HG02678 (cell line): ENCODE data around the gene HOXB13.
"Not testable (repeated sequence)": the region's sequence is repeated elsewhere in the genome, so short reads cannot be mapped to it uniquely, and the experiment has no call there.

ENCODE experiments used
- ATAC-seq: cut with Tn5 transposase; IDR thresholded peaks from one replicate; pipeline ENCODE4 v1.9.1; 2021; ENCODE audit warnings: mild to moderate bottlenecking, moderate library complexity; ENCODE audit not compliant: unreplicated experiment

Gene HOXB13

DNA sequence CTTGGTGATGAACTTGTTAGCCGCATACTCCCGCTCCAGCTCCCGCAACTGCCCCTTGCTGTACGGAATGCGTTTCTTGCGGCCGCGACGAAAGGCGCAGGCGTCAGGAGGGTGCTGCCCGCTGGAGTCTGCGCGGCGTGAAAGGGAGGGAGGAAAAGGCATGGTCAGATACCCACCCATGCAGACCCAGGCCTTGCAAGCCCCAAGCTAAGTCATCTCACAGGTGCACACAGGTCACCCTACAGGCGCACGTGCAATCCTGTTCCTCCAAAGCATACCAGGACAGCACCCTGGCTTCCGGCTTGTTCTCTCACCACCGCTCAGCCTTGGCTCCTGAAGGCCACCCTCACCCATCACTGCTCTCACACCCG lies 1.6 kb downstream of the HOXB13 start:
- no peak for ATAC-seq

- no peak for ATAC-seq
Observed at GRCh38 chr17:48726114-48726915, 2.2 kb downstream of the HOXB13 start.

- no peak for ATAC-seq
Observed at GRCh38 chr17:48725288-48726064, 3.1 kb downstream of the HOXB13 start.

GRCh38 chr17:48725004-48725287 lies 3.6 kb downstream of the HOXB13 start:
- no peak for ATAC-seq

DNA sequence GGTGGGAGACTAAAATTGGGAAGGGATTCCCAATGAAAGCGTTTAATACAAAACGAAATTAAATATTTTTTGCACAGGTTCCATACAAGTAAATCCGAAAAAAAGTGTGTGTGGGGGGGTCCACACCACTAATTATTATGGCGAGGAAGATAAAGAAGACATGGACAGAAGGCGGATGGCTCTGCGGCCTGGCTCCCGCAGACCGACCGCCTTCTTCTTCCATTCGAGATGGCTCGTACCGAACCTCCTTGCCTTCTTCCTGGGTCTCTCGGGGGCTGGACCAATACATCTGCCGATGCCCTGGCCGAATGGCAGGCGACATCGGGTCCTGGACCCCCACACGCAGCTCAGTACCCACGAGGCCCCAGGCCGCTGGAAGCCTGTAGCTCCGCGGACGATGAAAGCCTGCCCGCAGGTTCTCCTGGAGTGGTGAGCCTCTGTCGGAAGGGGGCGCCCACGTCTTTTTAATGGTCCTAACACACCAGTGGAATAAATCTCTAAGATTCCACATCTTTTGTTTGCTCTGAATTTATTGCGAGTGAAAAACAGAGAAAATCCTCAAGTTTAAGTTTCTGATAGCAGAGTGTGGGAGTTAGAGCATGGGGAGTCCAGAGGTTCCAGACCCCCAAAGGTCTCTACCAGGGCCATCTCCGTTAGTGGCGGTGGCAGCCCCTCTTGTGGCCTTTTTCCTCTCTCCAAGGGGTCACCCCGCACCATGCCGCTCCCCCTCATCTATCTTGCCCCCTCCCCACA lies 4.1 kb downstream of the HOXB13 start:
- no peak for ATAC-seq

GRCh38 chr17:48723423-48724250 lies 4.9 kb downstream of the HOXB13 start:
- no peak for ATAC-seq

GRCh38 chr17:48722915-48723422 lies 5.6 kb downstream of the HOXB13 start, which contains the start of gene PRAC2:
Gene PRAC2, plus strand, starts transcription at chr17:48723185. Its CDS starts 1,226 bp downstream, at chr17:48724411.
- no peak for ATAC-seq

DNA sequence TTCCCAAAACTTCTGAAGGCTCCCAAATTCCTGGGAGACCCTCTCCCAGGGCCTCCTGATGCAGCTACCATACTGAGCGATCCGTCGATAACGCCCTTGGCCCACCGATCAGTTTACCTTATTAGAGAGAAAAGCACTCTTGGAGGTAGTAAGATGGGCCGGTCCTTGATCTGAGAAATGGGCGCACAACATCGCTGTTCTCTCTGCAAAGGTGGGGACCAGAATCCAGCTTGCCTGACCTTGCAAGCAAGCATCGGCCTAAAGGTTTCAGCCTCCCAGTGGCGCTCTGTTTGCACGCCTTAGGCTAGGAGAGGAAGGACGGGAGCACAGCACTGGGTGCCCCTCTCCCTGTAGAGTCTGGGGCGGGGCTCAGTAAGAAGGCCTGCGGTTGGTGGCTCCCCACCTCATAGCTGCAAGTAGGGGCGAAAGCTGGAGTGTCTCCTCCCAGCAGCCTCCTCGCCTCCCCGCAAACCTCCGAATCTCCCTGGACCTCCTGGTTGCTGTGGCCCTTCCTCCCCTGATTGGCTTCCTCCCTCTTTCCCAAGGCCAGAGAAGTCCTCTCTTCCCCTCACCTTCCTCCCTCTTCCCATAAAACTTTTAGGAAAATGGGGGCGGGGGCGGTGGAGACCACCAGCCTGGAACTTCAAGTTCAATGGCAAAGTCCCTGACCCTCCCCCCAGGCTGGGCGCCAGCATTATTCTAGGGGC lies 6.2 kb downstream of the HOXB13 start, which contains the start of gene PRAC1:
PRAC1 (minus strand) TSS at position 318 of the 707 bp plus-strand sequence; CDS start at position 192, 126 bp downstream.
- no peak for ATAC-seq

GRCh38 chr17:48721009-48721402 lies 7.5 kb downstream of the HOXB13 start:
- ATAC-seq, result no peak

DNA sequence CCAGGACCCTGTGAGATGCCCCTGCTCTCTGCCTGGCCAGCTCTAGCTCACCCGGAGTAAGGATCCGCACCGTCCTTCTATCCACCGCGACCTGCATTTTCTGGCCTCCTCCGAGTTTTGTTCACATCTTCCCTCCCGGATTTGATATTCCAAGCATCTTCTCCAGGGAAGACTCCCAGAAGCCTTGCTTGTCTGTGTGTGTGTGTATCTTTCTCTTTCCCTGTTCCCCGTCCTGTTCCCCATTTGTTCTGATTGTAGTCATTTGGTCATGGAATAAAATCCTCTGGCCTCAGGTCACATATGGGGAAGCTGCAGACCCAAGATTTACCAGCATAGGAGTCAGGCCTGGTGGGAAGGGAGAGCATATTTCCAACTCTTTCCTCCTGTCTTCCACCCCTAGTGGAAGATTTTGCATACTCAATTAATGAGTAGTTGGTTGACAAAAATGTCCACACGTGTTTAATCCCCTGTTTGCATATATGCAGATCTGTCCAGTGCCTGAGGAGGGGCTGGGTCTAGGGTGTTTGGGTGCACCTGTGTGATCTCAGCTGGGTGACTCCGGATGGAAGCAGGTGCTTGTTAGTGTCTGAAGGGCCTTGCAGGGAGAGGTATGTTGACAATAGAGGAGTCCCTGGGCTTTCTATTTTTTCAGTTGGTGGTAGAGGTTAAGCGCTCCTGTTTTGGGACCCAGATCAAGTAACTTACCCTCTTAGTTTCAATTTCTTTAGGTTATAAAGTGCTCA lies 8.1 kb downstream of the HOXB13 start:
- no peak for ATAC-seq

DNA sequence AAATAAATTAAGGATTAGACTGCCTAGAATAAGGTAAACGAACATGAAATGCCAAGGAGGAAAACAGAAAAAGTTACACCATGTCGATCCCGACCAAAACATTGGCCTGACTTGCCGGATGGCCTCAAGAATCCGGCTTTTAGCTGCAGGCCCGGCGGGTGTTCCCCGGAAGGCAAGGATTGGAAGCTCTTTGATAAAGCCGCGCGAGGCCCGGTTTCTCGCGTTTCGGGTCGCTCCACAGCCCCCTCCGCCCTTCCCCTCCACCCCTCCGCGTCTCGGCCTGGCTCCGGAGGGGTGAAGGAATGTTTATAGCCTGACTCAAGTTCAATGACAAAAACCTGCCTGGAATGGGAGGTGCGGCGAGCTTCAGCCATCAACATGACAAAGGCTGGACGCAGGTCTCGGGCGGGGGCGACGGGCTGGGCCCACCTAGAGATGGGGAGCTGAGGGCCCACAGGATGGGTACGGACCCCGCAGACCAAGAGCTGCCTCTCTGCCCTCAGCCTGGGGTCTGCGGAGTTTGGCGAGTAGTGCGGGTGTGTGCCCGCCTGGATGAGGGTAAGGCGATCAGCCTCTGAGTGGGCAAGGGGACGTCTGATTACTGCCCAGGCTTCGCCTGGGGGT lies 8.8 kb downstream of the HOXB13 start:
- no peak for ATAC-seq

- no peak for ATAC-seq
Observed at GRCh38 chr17:48718761-48719641, 9.5 kb downstream of the HOXB13 start.

GRCh38 chr17:48718227-48718760 lies 10.3 kb downstream of the HOXB13 start:
- no peak for ATAC-seq

DNA sequence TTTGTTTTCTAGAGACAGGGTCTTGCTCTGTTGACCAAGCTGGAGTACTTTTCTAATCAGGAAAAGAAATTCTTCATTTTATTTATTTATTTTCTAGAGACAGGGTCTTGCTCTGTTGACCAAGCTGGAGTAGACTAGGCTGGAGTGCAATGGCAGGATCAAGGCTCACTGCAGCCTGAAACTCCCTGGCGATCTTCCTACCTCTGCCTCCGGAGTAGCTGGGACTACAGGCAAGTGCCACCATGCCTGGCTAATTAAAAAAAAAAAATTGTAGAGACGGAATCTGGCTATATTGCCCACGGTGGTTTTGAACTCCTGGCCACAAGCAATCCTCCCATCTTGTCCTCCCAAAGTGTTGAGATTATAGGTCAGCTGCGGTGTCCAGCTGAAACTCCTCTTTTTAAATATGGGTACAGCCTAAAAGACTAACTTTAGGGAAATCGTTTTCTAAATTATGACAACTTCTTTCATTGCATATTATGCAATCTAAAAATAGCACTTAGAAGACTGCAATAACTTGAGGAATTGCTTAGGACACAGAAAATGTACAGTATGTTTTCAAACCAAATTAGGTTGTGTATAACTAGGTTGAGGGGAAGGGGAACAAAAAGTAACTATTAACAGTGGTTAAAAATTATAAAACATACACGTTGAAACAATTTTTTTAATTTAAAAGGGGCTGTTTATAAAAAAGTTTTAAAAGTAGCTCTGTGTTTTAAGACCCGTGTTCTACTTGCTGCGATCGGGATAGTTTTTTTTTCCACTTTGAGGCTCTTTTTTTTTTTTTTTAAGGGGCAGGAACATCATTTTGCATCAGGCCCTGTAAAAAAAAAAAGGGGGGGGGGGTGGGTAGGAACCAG lies 11.0 kb downstream of the HOXB13 start:
- ATAC-seq, result no peak

- not testable (repeated sequence) for ATAC-seq
Observed at GRCh38 chr17:48716549-48716948, 12.0 kb downstream of the HOXB13 start.
